Effector CD8-positive, alpha-beta T cell (primary cell): Measurements from ENCODE around the gene EED.
"Not testable (repeated sequence)": the region's sequence is repeated elsewhere in the genome, so short reads cannot be mapped to it uniquely, and the experiment has no call there.

ENCODE experiments used
- DNase-seq: peaks from one replicate; lab custom pipeline; 2025; lab: John Stamatoyannopoulos, UW

Gene EED

DNA sequence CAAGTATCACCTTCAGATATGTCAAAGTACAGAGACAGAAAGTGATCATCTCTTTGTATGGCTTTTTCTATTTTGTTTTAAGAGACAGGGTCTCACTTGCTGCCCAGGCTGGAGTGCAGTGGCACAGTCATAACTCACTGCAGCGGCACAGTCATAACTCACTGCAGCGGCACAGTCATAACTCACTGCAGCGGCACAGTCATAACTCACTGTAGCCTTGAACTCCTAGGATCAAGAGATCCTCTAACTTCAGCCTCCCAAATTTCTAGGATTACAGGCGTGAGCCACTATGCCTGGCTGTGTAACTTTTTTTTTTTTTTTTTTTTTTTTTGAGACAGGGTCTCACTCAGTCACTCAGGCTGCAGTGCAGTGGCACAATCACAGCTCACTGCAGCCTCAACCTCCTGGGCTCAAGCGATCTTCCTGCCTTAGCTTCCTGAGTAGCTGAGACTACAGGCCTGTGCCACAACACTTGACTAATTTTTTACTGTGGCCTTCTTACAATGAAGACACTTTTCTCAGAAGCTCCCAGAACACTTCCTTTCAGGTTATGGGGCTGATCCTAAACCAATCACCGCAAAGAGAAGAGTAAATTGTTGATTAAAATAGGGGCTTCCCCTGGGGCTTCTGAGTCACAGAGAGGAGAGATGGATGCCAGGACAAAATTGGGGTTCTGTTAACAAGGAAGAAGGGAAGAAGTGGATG, 48.5 kb downstream of the EED start:
- DNase-seq = no peak

DNA sequence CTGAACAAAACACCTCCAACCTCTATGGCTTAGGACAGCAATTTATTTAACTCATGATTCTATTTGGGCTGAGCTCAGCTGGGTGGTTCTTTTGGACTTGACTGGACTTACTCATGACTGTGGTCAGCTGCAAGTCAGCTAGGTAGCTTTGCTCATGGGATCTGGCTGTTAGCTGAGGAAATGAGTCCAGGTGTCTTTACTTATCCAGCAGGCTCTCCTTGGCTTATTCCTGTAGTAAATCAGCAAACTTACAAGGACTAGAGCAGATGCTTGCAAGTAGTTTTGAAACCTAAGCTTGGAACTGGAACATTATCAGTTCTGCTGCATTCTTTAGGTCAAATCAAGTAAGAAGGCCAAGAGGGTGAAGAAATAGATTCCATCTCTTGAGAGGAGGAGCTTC, 49.5 kb downstream of the EED start:
- DNase-seq = no peak

DNA sequence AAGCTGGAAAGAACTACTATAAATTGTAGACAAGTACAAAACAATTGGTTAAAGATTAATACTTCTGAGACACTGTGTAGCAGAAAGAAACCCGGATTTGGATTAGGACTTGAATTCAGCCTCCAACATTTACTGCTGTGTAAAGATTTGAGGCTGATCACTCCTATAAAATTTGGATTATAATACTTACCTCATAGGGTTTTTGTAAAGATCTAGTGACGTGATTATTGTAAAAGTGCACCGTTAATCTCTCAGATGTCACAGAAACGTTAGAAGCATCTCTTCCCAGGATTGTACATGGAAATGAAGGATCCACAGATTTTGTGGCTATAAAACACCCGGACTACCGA, 57.2 kb downstream of the EED start:
- no peak for DNase-seq

DNA sequence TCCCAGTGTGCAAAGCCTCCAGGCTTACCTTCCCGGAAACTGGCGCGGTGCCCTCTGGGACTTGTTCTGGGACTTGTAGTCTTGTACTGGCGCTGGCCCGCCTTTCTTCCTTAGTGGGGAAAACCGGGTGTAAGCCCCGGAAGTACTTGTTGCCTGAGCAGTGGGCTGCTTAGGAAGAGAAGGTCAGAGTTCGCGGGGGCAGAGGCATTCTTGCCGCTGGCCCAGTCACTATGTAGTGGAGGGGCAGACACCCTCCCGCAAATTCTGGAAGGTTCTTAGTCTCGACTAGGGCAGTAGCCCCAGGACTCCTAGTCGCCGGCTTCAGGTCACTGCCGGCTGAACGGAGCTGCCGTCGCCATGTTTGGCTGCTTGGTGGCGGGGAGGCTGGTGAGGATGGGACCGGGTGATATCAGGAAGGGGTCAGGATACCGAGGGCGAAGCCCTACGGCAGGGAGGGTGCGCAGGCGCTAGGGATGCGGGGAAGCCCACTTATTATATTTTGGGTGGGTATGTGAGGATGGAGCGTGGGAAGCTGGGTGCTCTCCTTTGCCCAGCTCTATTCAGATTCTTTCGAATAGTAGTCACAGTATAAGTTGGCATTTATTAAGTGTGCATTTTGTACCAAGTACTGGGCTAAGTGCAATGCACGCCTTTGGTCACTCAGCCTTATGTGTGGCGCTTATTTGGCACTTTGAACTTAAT, 57.7 kb downstream of the EED start, which contains the start of gene HIKESHI:
Gene HIKESHI, plus strand, starts transcription at position 149 of the 702 bp plus-strand sequence. Its CDS starts 209 bp downstream, at position 358.
- DNase-seq = peak; percentile 87

DNA sequence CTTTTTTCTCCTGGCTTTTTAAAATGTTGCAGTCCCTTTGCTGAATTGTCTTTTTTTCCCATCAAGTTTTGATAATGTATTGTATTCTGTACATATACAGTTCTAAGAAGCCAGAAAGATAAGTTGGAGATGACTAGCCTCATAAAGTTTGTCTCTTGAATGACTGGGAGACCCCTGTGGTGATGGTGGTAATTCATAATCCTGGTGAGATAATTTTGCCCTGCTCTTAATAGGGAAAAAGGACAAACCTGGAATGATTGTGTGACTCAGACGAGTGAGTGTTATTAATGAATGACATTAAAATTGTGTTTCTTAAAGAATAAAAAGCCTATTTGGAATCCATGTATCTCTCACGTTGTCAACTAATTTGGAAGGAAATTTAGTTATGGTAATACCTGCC, 58.7 kb downstream of the EED start:
- DNase-seq = no peak

DNA sequence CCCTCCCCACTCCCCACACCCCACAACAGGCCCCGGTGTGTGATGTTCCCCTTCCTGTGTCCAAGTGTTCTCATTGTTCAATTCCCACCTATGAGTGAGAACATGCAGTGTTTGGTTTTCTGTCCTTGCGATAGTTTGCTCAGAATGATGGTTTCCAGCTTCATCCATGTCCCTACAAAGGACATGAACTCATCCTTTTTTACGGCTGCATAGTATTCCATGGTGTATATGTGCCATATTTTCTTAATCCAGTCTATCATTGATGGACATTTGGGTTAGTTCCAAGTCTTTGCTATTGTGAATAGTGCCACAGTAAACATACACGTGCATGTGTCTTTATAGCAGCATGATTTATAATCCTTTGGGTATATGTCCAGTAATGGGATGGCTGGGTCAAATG, 64.2 kb downstream of the EED start:
- not testable (repeated sequence) for DNase-seq

DNA sequence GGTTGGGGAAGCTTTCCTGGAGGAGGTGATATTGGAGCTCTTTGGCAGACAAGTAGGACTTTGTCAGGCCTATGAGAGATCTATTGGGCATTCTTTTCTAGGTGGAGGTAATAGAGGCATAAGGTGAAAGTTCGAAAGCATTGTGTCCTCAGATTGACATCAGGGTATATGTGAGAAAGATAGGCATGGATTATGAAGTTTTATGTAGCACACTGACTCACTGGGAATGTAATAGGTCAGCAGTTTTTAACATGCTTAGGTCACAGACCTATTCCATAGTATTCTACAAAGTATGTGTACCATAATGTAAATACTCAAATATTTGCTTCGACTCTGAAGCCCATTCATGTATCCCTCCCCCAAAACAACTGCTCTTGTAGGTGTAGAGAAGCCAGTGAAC, 69.2 kb downstream of the EED start:
- no peak for DNase-seq

DNA sequence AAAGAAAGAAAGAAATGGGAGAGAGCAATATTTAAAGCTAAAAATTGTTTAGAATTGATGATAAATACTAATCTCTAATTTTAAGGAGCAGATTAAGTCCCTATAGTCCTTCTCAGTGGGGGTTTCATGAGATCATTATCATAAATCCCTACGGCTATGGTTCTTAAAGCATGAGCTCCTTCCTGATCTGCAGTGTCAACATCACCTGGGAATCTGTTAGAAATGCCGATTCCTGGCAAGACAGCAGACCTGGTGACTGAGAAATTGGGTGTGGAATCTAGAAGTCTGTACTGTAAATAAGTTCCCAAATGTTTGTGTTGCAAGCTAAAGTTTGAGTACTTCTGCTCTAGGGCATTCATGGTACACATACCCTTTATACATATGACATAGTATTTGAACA, 70.1 kb downstream of the EED start:
- DNase-seq = no peak
